K562 (cell line): ENCODE measurements around the gene APPL2. TPM values are rescaled to one million over a fixed set of nuclear protein-coding genes. Genes with fewer than 3 reads are reported as not detected.

Experiments used
- NKRF ChIP-seq: fragments of 450-650 bp; IDR thresholded peaks from 2 replicates; pipeline ENCODE4 v1.6.1; 2016; ENCODE audit warnings: borderline replicate concordance
- SMC3 ChIP-seq: conservative IDR thresholded peaks from 2 replicates; pipeline ENCODE4 v1.6.1; 2011; ENCODE audit warnings: low read depth, low read length, improper control_type of control experiment; ENCODE audit not compliant: insufficient read depth
- ZNF23 ChIP-seq: fragments of 250-450 bp; sonication (Bioruptor Pico); IDR thresholded peaks from 2 replicates; pipeline ENCODE4 v1.4.0; 2020; ENCODE audit warnings: mild to moderate bottlenecking
- ZNF253 ChIP-seq: fragments of 250-450 bp; sonication (Bioruptor Pico); conservative IDR thresholded peaks from 2 replicates; pipeline ENCODE4 v1.6.1; 2021; ENCODE audit warnings: mild to moderate bottlenecking
- polyA plus RNA-seq, 8 experiments: library from polyadenylated mRNA; depleted of rRNA in 4 of 8; stranded (reverse) in 5 of 8; unstranded in 3 of 8; fragments of >200 nt; fragmentation: Nextera tagmentation in 2 of 8; fragmentation: Illumina TruSeq in 1 of 8; extraction: Ambion mirVana in 2 of 8; extraction: Trizol in 1 of 8; gene quantifications; 2 replicates each; pipeline versions ENCODE4 v1.2.1 to v1.2.3, GENCODE V29; 2011 to 2014; ENCODE audit warnings: inconsistent platforms in 1 of 8, missing spikeins in 1 of 8
- total RNA-seq, 7 experiments: library from RNA; depleted of rRNA in 6 of 7; stranded (reverse); fragments of >200 nt in 6 of 7; fragmentation: Illumina TruSeq in 2 of 7; extraction: Trizol in 2 of 7; gene quantifications; 2 replicates each; pipeline versions ENCODE4 v1.2.1 to v1.2.3, GENCODE V29; 2011 to 2021; ENCODE audit warnings: low replicate concordance in 1 of 7
- TF ChIP-seq, protein P1 (sequence below): fragments of 250-450 bp; sonication (Bioruptor Pico); IDR thresholded peaks from 2 replicates; pipeline ENCODE4 v1.4.0; 2020; ENCODE audit warnings: mild to moderate bottlenecking, moderate library complexity, borderline replicate concordance

APPL2 gene
- total and polyA plus RNA-seq, 9 of the 15 experiments (the other 6 are each of a cell fraction or from before 2014, with no cell fraction given), result 2.1 to 14.4 (median 8.2) TPM

GRCh38 chr12:105262461-105263184 is 26.6 kb upstream of the APPL2 start (continued):
- TF ChIP-seq NKRF (no peak), ZNF23 (CRISPR knock-in tag) (no peak), ZNF253 (CRISPR knock-in tag) (no peak), SMC3 (no peak)
- TF ChIP-seq, protein P1, sequence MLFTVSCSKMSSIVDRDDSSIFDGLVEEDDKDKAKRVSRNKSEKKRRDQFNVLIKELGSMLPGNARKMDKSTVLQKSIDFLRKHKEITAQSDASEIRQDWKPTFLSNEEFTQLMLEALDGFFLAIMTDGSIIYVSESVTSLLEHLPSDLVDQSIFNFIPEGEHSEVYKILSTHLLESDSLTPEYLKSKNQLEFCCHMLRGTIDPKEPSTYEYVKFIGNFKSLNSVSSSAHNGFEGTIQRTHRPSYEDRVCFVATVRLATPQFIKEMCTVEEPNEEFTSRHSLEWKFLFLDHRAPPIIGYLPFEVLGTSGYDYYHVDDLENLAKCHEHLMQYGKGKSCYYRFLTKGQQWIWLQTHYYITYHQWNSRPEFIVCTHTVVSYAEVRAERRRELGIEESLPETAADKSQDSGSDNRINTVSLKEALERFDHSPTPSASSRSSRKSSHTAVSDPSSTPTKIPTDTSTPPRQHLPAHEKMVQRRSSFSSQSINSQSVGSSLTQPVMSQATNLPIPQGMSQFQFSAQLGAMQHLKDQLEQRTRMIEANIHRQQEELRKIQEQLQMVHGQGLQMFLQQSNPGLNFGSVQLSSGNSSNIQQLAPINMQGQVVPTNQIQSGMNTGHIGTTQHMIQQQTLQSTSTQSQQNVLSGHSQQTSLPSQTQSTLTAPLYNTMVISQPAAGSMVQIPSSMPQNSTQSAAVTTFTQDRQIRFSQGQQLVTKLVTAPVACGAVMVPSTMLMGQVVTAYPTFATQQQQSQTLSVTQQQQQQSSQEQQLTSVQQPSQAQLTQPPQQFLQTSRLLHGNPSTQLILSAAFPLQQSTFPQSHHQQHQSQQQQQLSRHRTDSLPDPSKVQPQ (CRISPR knock-in tag), result no peak
